ENCODE measurements around the gene NSF. TPM values are rescaled to one million over a fixed set of nuclear protein-coding genes. Genes with fewer than 3 reads are reported as not detected.

NSF gene
- total RNA-seq, 4 donors from 2014 or later, result 19.9 to 23.8 (median 21.8) TPM

DNA sequence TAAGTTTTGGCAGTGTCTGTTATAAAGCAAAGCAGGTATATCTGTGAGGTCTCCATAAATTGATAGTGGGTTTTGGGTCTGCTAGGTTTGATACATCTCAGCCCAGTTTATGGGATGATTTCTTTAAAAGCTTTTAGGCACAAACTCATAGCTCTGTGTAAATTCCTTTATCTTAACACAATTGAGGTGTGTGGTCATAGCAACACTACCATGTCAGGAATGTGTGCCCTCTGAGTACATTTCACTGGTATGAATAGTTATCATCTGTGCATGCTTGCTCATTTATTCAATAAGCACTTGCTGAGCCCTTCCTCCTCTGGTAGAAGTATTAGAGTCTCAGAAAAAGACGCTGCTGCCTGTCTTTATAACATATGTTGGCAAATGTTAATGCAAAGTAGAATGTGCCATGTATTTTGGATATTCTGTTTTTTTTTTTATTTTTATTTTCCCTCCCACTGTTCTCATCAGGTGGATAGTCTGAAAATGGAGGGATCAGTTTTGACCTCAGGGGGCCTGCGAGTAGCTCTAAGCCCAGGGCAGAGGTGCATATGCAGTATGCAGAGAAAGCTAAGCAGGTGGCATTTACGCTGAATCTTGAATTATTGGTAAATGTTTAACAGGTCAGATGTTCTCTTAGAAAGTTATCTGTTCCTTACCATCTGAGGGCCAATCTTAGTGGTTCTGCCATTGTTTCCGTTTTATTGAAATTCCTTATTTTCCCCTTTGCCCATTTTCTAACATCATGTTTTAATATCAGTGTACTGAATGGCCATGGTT is 137.3 kb downstream of the NSF start:
- DNase-seq (ENCODE audit: low spot score), result no peak
- no peak for TF ChIP-seq CTCF (IDR thresholded peaks at IDR 0.05)

GRCh38 chr17:46730026-46730425 is 139.6 kb downstream of the NSF start:
- ATAC-seq (ENCODE audit: low FRiP score) (no peak), DNase-seq (ENCODE audit: low spot score) (no peak)
- TF ChIP-seq CTCF (IDR thresholded peaks at IDR 0.05), result no peak

More for the DNA sequence above, 137.3 kb downstream of the NSF start:
- ATAC-seq (ENCODE audit: low FRiP score), result no peak

- TF ChIP-seq CTCF (IDR thresholded peaks at IDR 0.05), result no peak
- DNase-seq (ENCODE audit: low spot score), result no peak
- no peak for ATAC-seq (ENCODE audit: low FRiP score)
Measured at GRCh38 chr17:46730679-46731078, 140.2 kb downstream of the NSF start.

- ATAC-seq (ENCODE audit: low FRiP score) (no peak), DNase-seq (ENCODE audit: low spot score) (no peak)
- TF ChIP-seq CTCF (IDR thresholded peaks at IDR 0.05), result no peak
Measured at GRCh38 chr17:46732160-46732559, 141.7 kb downstream of the NSF start.

- no peak for TF ChIP-seq CTCF (IDR thresholded peaks at IDR 0.05)
- ATAC-seq (ENCODE audit: low FRiP score), result no peak
- no peak for DNase-seq (ENCODE audit: low spot score)
Measured at GRCh38 chr17:46732754-46733398, 142.4 kb downstream of the NSF start.

DNA sequence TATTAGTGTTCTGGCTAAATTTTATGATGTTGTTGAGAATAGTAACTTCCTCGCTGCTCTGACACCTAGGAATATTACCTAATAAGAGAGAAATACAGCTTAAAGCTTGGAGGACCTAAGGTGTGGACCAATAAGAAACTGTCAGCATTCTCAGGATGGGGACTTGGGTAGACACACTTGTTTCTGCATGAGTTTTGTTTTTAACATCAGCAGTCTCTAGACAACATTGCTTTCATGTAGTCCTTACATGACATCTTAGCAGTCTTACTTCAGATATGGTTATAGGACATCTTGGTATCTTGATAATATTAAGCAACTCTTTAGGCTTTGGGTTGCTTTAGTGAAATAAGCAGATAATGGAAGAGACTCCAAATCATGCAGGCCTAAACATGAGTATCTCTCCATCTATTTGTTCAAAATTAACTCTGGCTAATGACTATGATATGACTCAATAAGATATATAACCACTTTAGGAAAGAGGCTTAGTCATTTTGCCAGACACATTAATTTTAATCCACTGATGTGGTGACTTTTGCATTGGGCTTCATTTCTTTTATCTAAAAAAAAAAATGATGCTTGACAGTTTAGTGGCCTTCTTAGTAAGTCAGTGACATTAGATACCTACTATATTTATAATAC is 143.5 kb downstream of the NSF start:
- TF ChIP-seq CTCF (IDR thresholded peaks at IDR 0.05), result no peak
- ATAC-seq (ENCODE audit: low FRiP score), result no peak
- no peak for DNase-seq (ENCODE audit: low spot score)
